GM23338 (cell line): ENCODE data around the gene DRP2. TPM values are rescaled to one million over a fixed set of nuclear protein-coding genes. Genes with fewer than 3 reads are reported as not detected.

Experiments used
- ATAC-seq: fragments of 200-7000 bp; cut with Tn5 transposase; 3 replicates; pipeline ENCODE4 v1.9.1; 2020
- DNase-seq: peaks from one replicate; pipeline ENCODE4 v3.0.0-alpha.2; 2015; ENCODE audit warnings: low spot score
- H2AFZ ChIP-seq: fragments of 200-600 bp; sonication (generic); 2 replicates; pipeline ENCODE4 v1.8.0; 2016; ENCODE audit warnings: antibody characterized with exemption, mild to moderate bottlenecking, moderate library complexity
- H3F3A ChIP-seq: fragments of 200-600 bp; sonication (generic); replicated peaks from 2 replicates; pipeline ENCODE4 v1.8.0; 2017; ENCODE audit warnings: antibody characterized with exemption, mixed run types, low read depth
- H3K27ac ChIP-seq: fragments of 200-600 bp; sonication (generic); 2 replicates; pipeline ENCODE4 v1.6.1; 2016; ENCODE audit warnings: low read depth
- H3K27me3 ChIP-seq: fragments of 200-600 bp; sonication (generic); 2 replicates; pipeline ENCODE4 v1.8.0; 2016; ENCODE audit warnings: mild to moderate bottlenecking, mixed run types, moderate library complexity; ENCODE audit not compliant: insufficient read depth
- H3K36me3 ChIP-seq: fragments of 200-600 bp; sonication (generic); 2 replicates; pipeline ENCODE4 v1.8.0; 2016; ENCODE audit warnings: mild to moderate bottlenecking; ENCODE audit not compliant: insufficient read depth
- H3K4me1 ChIP-seq: fragments of 200-600 bp; sonication (generic); 2 replicates; pipeline ENCODE4 v1.8.0; 2016; ENCODE audit warnings: mild to moderate bottlenecking, moderate library complexity; ENCODE audit not compliant: insufficient read depth
- H3K4me2 ChIP-seq: fragments of 200-600 bp; sonication (generic); 2 replicates; pipeline ENCODE4 v1.7.1; 2017; ENCODE audit warnings: mixed run types
- H3K4me3 ChIP-seq: fragments of 200-600 bp; sonication (generic); 2 replicates; pipeline ENCODE4 v1.6.1; 2016; ENCODE audit warnings: mixed run types
- H3K79me2 ChIP-seq: fragments of 200-600 bp; sonication (generic); replicated peaks from 2 replicates; pipeline ENCODE4 v1.8.0; 2017; ENCODE audit warnings: mild to moderate bottlenecking; ENCODE audit not compliant: insufficient read depth
- H3K9me2 ChIP-seq: fragments of 200-600 bp; sonication (generic); 2 replicates; pipeline ENCODE4 v1.8.0; 2017; ENCODE audit not compliant: insufficient read depth
- H4K20me1 ChIP-seq: fragments of 200-600 bp; sonication (generic); replicated peaks from 2 replicates; pipeline ENCODE4 v1.8.0; 2017; ENCODE audit warnings: mild to moderate bottlenecking; ENCODE audit not compliant: insufficient read depth
- H3K27ac Mint-ChIP-seq: 2 replicates; pipeline ENCODE4 v1.8.0; 2020; ENCODE audit warnings: inconsistent platforms, mild to moderate bottlenecking, moderate library complexity, mixed read lengths
- H3K27me3 Mint-ChIP-seq: 3 replicates; pipeline ENCODE4 v1.8.0; 2022; ENCODE audit warnings: low read depth, mild to moderate bottlenecking, moderate library complexity, mixed read lengths, inconsistent platforms; ENCODE audit not compliant: insufficient read depth, poor library complexity
- H3K36me3 Mint-ChIP-seq: 3 replicates; pipeline ENCODE4 v1.8.0; 2021; ENCODE audit warnings: low read depth, mild to moderate bottlenecking, inconsistent platforms, moderate library complexity, mixed read lengths
- H3K4me1 Mint-ChIP-seq: 3 replicates; pipeline ENCODE4 v1.8.0; 2020; ENCODE audit warnings: mild to moderate bottlenecking, inconsistent platforms, mixed read lengths
- H3K4me3 Mint-ChIP-seq: 3 replicates; pipeline ENCODE4 v1.8.0; 2021; ENCODE audit warnings: moderate library complexity, mild to moderate bottlenecking, inconsistent platforms, mixed read lengths
- H3K9me3 Mint-ChIP-seq: 3 replicates; pipeline ENCODE4 v1.8.0; 2020; ENCODE audit warnings: moderate library complexity, mild to moderate bottlenecking, inconsistent platforms, mixed read lengths
- CREB1 ChIP-seq: fragments of 250-450 bp; sonication (Bioruptor Pico); IDR thresholded peaks from 2 replicates; pipeline ENCODE4 v1.5.0; 2020; ENCODE audit warnings: low read depth, mild to moderate bottlenecking, moderate library complexity
- EZH2 ChIP-seq: fragments of 200-600 bp; sonication (generic); IDR thresholded peaks from one replicate; pipeline ENCODE4 v1.8.0; 2017; ENCODE audit warnings: antibody characterized with exemption, mild to moderate bottlenecking, low read depth; ENCODE audit not compliant: unreplicated experiment
- EZH2phosphoT487 ChIP-seq: fragments of 200-600 bp; sonication (generic); IDR thresholded peaks from one replicate; pipeline ENCODE4 v1.8.1; 2018; ENCODE audit warnings: antibody characterized with exemption; ENCODE audit not compliant: unreplicated experiment
- JUNB ChIP-seq: IDR thresholded peaks from one replicate; pipeline ENCODE4 v1.6.1; 2016; ENCODE audit warnings: antibody characterized with exemption; ENCODE audit not compliant: unreplicated experiment
- NANOG ChIP-seq: IDR thresholded peaks from 2 replicates; pipeline ENCODE4 v1.6.1; 2016; ENCODE audit warnings: antibody characterized with exemption, borderline replicate concordance
- POLR2AphosphoS5 ChIP-seq: IDR thresholded peaks from 2 replicates; pipeline ENCODE4 v1.6.1; 2016; ENCODE audit warnings: antibody characterized with exemption, low read depth
- STAT1 ChIP-seq: IDR thresholded peaks from one replicate; pipeline ENCODE4 v1.6.1; 2016; ENCODE audit warnings: antibody characterized with exemption; ENCODE audit not compliant: unreplicated experiment
- ZNF114 ChIP-seq: fragments of 250-450 bp; sonication (Bioruptor Pico); IDR thresholded peaks from 2 replicates; pipeline ENCODE4 v1.5.0; 2020; ENCODE audit warnings: mild to moderate bottlenecking, moderate library complexity
- ZNF331 ChIP-seq: fragments of 250-450 bp; sonication (Bioruptor Pico); IDR thresholded peaks from 2 replicates; pipeline ENCODE4 v1.5.0; 2020; ENCODE audit warnings: low read depth, mild to moderate bottlenecking, moderate library complexity
- polyA plus RNA-seq: library from polyadenylated mRNA; unstranded; fragments of >200 nt; fragmentation: Nextera tagmentation; extraction: Ambion mirVana; gene quantifications from 2 replicates; pipeline ENCODE4 v1.2.1, GENCODE V29; 2016
- total RNA-seq: library from RNA; depleted of rRNA; stranded (reverse); fragments of >200 nt; shearing (Covaris generic); gene quantifications from 2 replicates; pipeline ENCODE4 v1.2.3, GENCODE V29; 2014
- TF ChIP-seq, protein P1 (sequence below): IDR thresholded peaks from one replicate; pipeline ENCODE4 v1.6.1; 2018; ENCODE audit warnings: antibody characterized with exemption; ENCODE audit not compliant: unreplicated experiment
- TF ChIP-seq, protein P2 (sequence below): fragments of 250-450 bp; sonication (Bioruptor Pico); IDR thresholded peaks from 2 replicates; pipeline ENCODE4 v1.5.0; 2020; ENCODE audit warnings: mild to moderate bottlenecking, moderate library complexity
- TF ChIP-seq, protein P3 (sequence below): IDR thresholded peaks from 2 replicates; pipeline ENCODE4 v1.6.1; 2016; ENCODE audit warnings: antibody characterized with exemption
- TF ChIP-seq, protein P4 (sequence below), 2 experiments: fragments of 200-600 bp in 1 of 2; sonication (generic) in 1 of 2; conservative IDR thresholded peaks; 2 replicates each; pipeline versions ENCODE4 v1.5.1 to v1.6.1; 2016 to 2017; ENCODE audit warnings: antibody characterized with exemption in 2 of 2, low read depth in 2 of 2, mild to moderate bottlenecking in 2 of 2, moderate library complexity in 1 of 2

Gene DRP2
- total and polyA plus RNA-seq, 2 experiments from 2014 or later: 0.24 TPM; not detected in 1

DNA sequence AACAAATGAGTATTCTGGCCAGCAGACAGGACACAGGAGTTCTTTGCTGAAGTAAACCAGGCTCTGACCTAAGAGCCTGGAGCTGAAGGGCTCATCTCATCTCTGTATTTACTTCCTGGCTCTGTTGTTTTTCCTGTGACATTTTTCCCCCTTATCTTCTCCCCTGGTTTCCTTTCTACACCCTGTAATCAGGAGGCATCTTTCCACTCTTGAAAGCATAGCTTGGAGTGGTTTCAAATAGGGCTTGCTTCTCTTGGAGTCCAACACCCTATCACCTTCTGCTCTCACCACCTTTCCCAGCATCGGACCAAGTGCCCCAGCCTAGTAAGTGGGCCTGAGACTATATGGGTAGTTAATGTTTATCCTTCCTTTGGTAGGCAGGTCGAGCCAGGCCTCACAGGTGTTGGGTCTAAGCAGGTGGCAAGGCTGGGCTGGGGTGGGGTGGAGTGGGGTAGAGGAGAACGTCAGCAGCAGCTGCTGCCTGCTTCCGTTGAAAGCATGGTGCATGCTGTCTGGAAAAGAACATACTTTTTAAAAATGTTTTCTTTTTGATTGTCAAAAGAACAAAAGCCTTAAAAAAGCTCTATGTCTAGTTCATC is 1.2 kb downstream of the DRP2 start:
- Mint-ChIP-seq H3K9me3 (no peaks in the 10 kb centered on the region; the same call in 2 of the 3 replicates), H3K36me3 (no peaks in the 10 kb centered on the region), H3K4me1 (peaks cover 6% of the 10 kb centered on the region), H3K27me3 (peaks cover 1% of the 10 kb centered on the region), H3K27ac (no peak overlapping the region), H3K4me3 (no peak overlapping the region)
- Histone ChIP-seq H4K20me1 (no peaks in the 10 kb centered on the region), H3K4me2 (no peak overlapping the region), H3K9me2 (no peaks in the 10 kb centered on the region), H3K27me3 (no peaks in the 10 kb centered on the region), H3K36me3 (no peaks in the 10 kb centered on the region), H3K4me1 (no peaks in the 10 kb centered on the region), H3F3A (no peaks in the 10 kb centered on the region), H3K4me3 (no peak overlapping the region), H3K79me2 (no peaks in the 10 kb centered on the region), H3K27ac (no peak overlapping the region), H2AFZ (no peak overlapping the region)
- TF ChIP-seq, protein P1, sequence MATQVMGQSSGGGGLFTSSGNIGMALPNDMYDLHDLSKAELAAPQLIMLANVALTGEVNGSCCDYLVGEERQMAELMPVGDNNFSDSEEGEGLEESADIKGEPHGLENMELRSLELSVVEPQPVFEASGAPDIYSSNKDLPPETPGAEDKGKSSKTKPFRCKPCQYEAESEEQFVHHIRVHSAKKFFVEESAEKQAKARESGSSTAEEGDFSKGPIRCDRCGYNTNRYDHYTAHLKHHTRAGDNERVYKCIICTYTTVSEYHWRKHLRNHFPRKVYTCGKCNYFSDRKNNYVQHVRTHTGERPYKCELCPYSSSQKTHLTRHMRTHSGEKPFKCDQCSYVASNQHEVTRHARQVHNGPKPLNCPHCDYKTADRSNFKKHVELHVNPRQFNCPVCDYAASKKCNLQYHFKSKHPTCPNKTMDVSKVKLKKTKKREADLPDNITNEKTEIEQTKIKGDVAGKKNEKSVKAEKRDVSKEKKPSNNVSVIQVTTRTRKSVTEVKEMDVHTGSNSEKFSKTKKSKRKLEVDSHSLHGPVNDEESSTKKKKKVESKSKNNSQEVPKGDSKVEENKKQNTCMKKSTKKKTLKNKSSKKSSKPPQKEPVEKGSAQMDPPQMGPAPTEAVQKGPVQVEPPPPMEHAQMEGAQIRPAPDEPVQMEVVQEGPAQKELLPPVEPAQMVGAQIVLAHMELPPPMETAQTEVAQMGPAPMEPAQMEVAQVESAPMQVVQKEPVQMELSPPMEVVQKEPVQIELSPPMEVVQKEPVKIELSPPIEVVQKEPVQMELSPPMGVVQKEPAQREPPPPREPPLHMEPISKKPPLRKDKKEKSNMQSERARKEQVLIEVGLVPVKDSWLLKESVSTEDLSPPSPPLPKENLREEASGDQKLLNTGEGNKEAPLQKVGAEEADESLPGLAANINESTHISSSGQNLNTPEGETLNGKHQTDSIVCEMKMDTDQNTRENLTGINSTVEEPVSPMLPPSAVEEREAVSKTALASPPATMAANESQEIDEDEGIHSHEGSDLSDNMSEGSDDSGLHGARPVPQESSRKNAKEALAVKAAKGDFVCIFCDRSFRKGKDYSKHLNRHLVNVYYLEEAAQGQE: no peak
- TF ChIP-seq ZNF331 (CRISPR knock-in tag): no peak
- TF ChIP-seq NANOG: no peak
- TF ChIP-seq STAT1: no peak
- TF ChIP-seq, protein P2, sequence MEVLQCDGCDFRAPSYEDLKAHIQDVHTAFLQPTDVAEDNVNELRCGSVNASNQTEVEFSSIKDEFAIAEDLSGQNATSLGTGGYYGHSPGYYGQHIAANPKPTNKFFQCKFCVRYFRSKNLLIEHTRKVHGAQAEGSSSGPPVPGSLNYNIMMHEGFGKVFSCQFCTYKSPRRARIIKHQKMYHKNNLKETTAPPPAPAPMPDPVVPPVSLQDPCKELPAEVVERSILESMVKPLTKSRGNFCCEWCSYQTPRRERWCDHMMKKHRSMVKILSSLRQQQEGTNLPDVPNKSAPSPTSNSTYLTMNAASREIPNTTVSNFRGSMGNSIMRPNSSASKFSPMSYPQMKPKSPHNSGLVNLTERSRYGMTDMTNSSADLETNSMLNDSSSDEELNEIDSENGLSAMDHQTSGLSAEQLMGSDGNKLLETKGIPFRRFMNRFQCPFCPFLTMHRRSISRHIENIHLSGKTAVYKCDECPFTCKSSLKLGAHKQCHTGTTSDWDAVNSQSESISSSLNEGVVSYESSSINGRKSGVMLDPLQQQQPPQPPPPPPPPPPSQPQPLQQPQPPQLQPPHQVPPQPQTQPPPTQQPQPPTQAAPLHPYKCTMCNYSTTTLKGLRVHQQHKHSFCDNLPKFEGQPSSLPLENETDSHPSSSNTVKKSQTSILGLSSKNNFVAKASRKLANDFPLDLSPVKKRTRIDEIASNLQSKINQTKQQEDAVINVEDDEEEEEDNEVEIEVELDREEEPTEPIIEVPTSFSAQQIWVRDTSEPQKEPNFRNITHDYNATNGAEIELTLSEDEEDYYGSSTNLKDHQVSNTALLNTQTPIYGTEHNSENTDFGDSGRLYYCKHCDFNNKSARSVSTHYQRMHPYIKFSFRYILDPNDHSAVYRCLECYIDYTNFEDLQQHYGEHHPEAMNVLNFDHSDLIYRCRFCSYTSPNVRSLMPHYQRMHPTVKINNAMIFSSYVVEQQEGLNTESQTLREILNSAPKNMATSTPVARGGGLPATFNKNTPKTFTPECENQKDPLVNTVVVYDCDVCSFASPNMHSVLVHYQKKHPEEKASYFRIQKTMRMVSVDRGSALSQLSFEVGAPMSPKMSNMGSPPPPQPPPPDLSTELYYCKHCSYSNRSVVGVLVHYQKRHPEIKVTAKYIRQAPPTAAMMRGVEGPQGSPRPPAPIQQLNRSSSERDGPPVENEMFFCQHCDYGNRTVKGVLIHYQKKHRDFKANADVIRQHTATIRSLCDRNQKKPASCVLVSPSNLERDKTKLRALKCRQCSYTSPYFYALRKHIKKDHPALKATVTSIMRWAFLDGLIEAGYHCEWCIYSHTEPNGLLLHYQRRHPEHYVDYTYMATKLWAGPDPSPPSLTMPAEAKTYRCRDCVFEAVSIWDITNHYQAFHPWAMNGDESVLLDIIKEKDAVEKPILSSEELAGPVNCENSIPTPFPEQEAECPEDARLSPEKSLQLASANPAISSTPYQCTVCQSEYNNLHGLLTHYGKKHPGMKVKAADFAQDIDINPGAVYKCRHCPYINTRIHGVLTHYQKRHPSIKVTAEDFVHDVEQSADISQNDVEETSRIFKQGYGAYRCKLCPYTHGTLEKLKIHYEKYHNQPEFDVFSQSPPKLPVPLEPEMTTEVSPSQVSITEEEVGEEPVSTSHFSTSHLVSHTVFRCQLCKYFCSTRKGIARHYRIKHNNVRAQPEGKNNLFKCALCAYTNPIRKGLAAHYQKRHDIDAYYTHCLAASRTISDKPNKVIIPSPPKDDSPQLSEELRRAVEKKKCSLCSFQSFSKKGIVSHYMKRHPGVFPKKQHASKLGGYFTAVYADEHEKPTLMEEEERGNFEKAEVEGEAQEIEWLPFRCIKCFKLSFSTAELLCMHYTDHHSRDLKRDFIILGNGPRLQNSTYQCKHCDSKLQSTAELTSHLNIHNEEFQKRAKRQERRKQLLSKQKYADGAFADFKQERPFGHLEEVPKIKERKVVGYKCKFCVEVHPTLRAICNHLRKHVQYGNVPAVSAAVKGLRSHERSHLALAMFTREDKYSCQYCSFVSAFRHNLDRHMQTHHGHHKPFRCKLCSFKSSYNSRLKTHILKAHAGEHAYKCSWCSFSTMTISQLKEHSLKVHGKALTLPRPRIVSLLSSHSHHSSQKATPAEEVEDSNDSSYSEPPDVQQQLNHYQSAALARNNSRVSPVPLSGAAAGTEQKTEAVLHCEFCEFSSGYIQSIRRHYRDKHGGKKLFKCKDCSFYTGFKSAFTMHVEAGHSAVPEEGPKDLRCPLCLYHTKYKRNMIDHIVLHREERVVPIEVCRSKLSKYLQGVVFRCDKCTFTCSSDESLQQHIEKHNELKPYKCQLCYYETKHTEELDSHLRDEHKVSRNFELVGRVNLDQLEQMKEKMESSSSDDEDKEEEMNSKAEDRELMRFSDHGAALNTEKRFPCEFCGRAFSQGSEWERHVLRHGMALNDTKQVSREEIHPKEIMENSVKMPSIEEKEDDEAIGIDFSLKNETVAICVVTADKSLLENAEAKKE (CRISPR knock-in tag): no peak
- TF ChIP-seq EZH2phosphoT487: no peak
- TF ChIP-seq, protein P3, sequence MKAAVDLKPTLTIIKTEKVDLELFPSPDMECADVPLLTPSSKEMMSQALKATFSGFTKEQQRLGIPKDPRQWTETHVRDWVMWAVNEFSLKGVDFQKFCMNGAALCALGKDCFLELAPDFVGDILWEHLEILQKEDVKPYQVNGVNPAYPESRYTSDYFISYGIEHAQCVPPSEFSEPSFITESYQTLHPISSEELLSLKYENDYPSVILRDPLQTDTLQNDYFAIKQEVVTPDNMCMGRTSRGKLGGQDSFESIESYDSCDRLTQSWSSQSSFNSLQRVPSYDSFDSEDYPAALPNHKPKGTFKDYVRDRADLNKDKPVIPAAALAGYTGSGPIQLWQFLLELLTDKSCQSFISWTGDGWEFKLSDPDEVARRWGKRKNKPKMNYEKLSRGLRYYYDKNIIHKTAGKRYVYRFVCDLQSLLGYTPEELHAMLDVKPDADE: no peak
- no peak for TF ChIP-seq ZNF114 (CRISPR knock-in tag)
- TF ChIP-seq, protein P4, sequence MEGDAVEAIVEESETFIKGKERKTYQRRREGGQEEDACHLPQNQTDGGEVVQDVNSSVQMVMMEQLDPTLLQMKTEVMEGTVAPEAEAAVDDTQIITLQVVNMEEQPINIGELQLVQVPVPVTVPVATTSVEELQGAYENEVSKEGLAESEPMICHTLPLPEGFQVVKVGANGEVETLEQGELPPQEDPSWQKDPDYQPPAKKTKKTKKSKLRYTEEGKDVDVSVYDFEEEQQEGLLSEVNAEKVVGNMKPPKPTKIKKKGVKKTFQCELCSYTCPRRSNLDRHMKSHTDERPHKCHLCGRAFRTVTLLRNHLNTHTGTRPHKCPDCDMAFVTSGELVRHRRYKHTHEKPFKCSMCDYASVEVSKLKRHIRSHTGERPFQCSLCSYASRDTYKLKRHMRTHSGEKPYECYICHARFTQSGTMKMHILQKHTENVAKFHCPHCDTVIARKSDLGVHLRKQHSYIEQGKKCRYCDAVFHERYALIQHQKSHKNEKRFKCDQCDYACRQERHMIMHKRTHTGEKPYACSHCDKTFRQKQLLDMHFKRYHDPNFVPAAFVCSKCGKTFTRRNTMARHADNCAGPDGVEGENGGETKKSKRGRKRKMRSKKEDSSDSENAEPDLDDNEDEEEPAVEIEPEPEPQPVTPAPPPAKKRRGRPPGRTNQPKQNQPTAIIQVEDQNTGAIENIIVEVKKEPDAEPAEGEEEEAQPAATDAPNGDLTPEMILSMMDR (conservative IDR thresholded peaks at IDR 0.05; ENCODE audit: low read depth in 2 of 2): no peak
- no peak for TF ChIP-seq EZH2
- no peak for TF ChIP-seq CREB1 (CRISPR knock-in tag)
- no peak for TF ChIP-seq POLR2AphosphoS5
- TF ChIP-seq JUNB: no peak
- ATAC-seq: no peak
- DNase-seq: no peak
